H54 (cell line): ENCODE results near the gene MAPK10.

Experiments used
- DNase-seq: peaks from one replicate; pipeline ENCODE4 v3.0.0; 2011; ENCODE audit warnings: low spot score, mixed read lengths; ENCODE audit not compliant: insufficient read length
- FAIRE-seq: peaks from 3 replicates; lab custom pipeline; 2011; peaks lifted over from hg19 to GRCh38; lab: Jason Lieb, UNC
- POLR2A ChIP-seq: IDR thresholded peaks from 2 replicates; pipeline ENCODE4 v1.6.1; 2011; ENCODE audit warnings: low read depth, mild to moderate bottlenecking, low read length

The MAPK10 gene

GRCh38 chr4:86060341-86060740 is 299.5 kb downstream of the MAPK10 start:
- TF ChIP-seq POLR2A, result no peak
- FAIRE-seq (no peak), DNase-seq (no peak)

- no peak for DNase-seq
- TF ChIP-seq POLR2A, result no peak
- no peak for FAIRE-seq
These were observed 301.2 kb downstream of the MAPK10 start for GRCh38 chr4:86058621-86059020.

GRCh38 chr4:86055898-86056297 is 304.0 kb downstream of the MAPK10 start:
- FAIRE-seq (no peak), DNase-seq (no peak)
- no peak for TF ChIP-seq POLR2A

- FAIRE-seq (no peak), DNase-seq (no peak)
- TF ChIP-seq POLR2A, result no peak
These were observed 305.4 kb downstream of the MAPK10 start for GRCh38 chr4:86054286-86055032.

GRCh38 chr4:86050496-86050895 is 309.4 kb downstream of the MAPK10 start:
- no peak for FAIRE-seq
- no peak for DNase-seq
- TF ChIP-seq POLR2A, result no peak

GRCh38 chr4:86048426-86048825 is 311.4 kb downstream of the MAPK10 start:
- FAIRE-seq, result no peak
- no peak for DNase-seq
- TF ChIP-seq POLR2A, result no peak

GRCh38 chr4:86044593-86044985 is 315.3 kb downstream of the MAPK10 start:
- TF ChIP-seq POLR2A, result no peak
- no peak for FAIRE-seq
- DNase-seq, result no peak

GRCh38 chr4:86043755-86044592 is 315.9 kb downstream of the MAPK10 start:
- TF ChIP-seq POLR2A, result no peak
- FAIRE-seq (peak; percentile 20), DNase-seq (no peak)

- FAIRE-seq (no peak), DNase-seq (no peak)
- TF ChIP-seq POLR2A, result no peak
These were observed 321.8 kb downstream of the MAPK10 start for GRCh38 chr4:86038037-86038436.

- DNase-seq, result no peak
- FAIRE-seq, result no peak
- TF ChIP-seq POLR2A, result no peak
These were observed 323.1 kb downstream of the MAPK10 start for GRCh38 chr4:86036736-86037135.

- DNase-seq, result no peak
- FAIRE-seq, result no peak
- no peak for TF ChIP-seq POLR2A
These were observed 324.2 kb downstream of the MAPK10 start for GRCh38 chr4:86035688-86036087.

GRCh38 chr4:86034616-86035015 is 325.2 kb downstream of the MAPK10 start:
- DNase-seq (no peak), FAIRE-seq (no peak)
- TF ChIP-seq POLR2A, result no peak

- DNase-seq (no peak), FAIRE-seq (peak; percentile 27)
- TF ChIP-seq POLR2A, result no peak
These were observed 326.7 kb downstream of the MAPK10 start for GRCh38 chr4:86033171-86033570.

GRCh38 chr4:86032476-86033022 is 327.3 kb downstream of the MAPK10 start:
- peak; percentile 66 for FAIRE-seq
- DNase-seq, result no peak
- no peak for TF ChIP-seq POLR2A
